HepG2 (cell line): Measurements from ENCODE around the gene ZNF648.

Source experiments
- CHCHD3 ChIP-seq: sonication (generic); formaldehyde crosslinking; IDR thresholded peaks from 2 replicates; pipeline ENCODE4 v1.8.0; 2022; ENCODE audit warnings: mild to moderate bottlenecking, missing genetic modification reagents, moderate library complexity
- CHD4 ChIP-seq: fragments of 200-600 bp; sonication (generic); IDR thresholded peaks from 2 replicates; pipeline ENCODE4 v1.7.0; 2017; ENCODE audit warnings: mild to moderate bottlenecking, low read length, borderline replicate concordance
- ETS1 ChIP-seq: sonication (generic); formaldehyde crosslinking; IDR thresholded peaks from 2 replicates; pipeline ENCODE4 v1.4.0; 2020; ENCODE audit warnings: missing genetic modification reagents
- HNRNPL ChIP-seq: fragments of 200-400 bp; formaldehyde crosslinking; IDR thresholded peaks from 2 replicates; pipeline ENCODE4 v1.6.1; 2017; ENCODE audit warnings: mild to moderate bottlenecking, low read depth, low read length
- KLF16 ChIP-seq, 2 experiments: sonication (generic) in 1 of 2; formaldehyde crosslinking in 1 of 2; IDR thresholded peaks; 2 replicates each; pipeline versions ENCODE4 v1.6.1 to v1.8.0; 2016 to 2023; ENCODE audit warnings: missing genetic modification reagents in 2 of 2, missing compliant biosample characterization in 1 of 2
- MZF1 ChIP-seq: sonication (generic); formaldehyde crosslinking; IDR thresholded peaks from 2 replicates; pipeline ENCODE4 v1.8.1; 2023; ENCODE audit warnings: mild to moderate bottlenecking, missing genetic modification reagents, borderline replicate concordance
- POLR2A ChIP-seq, 2 experiments: IDR thresholded peaks; 2 replicates each; pipeline ENCODE4 v1.6.1; 2011; ENCODE audit warnings: low read depth in 2 of 2, low read length in 2 of 2, mild to moderate bottlenecking in 1 of 2, moderate library complexity in 1 of 2; ENCODE audit not compliant: insufficient read depth in 1 of 2
- TAF1 ChIP-seq: sonication (generic); formaldehyde crosslinking; IDR thresholded peaks from 2 replicates; pipeline ENCODE4 v1.4.0; 2020; ENCODE audit warnings: missing genetic modification reagents
- ZNF510 ChIP-seq: sonication (generic); formaldehyde crosslinking; IDR thresholded peaks from 2 replicates; pipeline ENCODE4 v1.4.0; 2020; ENCODE audit warnings: low read depth, mild to moderate bottlenecking, missing genetic modification reagents
- ZNF580 ChIP-seq: IDR thresholded peaks from 2 replicates; pipeline ENCODE4 v1.6.1; 2016; ENCODE audit warnings: low read depth, borderline replicate concordance
- ZNF691 ChIP-seq: sonication (generic); formaldehyde crosslinking; IDR thresholded peaks from 2 replicates; pipeline ENCODE4 v1.4.0; 2020; ENCODE audit warnings: missing genetic modification reagents, low read depth, mild to moderate bottlenecking, borderline replicate concordance
- ZSCAN20 ChIP-seq: sonication (generic); formaldehyde crosslinking; IDR thresholded peaks from 2 replicates; pipeline ENCODE4 v1.4.0; 2020; ENCODE audit warnings: missing genetic modification reagents, mild to moderate bottlenecking, borderline replicate concordance
- TF ChIP-seq, protein P1 (sequence below): sonication (generic); formaldehyde crosslinking; IDR thresholded peaks from 2 replicates; pipeline ENCODE4 v1.8.1; 2022; ENCODE audit warnings: low read depth, mild to moderate bottlenecking, missing genetic modification reagents
- TF ChIP-seq, protein P2 (sequence below): sonication (generic); formaldehyde crosslinking; IDR thresholded peaks from 2 replicates; pipeline ENCODE4 v1.4.0; 2020; ENCODE audit warnings: missing genetic modification reagents

DNA sequence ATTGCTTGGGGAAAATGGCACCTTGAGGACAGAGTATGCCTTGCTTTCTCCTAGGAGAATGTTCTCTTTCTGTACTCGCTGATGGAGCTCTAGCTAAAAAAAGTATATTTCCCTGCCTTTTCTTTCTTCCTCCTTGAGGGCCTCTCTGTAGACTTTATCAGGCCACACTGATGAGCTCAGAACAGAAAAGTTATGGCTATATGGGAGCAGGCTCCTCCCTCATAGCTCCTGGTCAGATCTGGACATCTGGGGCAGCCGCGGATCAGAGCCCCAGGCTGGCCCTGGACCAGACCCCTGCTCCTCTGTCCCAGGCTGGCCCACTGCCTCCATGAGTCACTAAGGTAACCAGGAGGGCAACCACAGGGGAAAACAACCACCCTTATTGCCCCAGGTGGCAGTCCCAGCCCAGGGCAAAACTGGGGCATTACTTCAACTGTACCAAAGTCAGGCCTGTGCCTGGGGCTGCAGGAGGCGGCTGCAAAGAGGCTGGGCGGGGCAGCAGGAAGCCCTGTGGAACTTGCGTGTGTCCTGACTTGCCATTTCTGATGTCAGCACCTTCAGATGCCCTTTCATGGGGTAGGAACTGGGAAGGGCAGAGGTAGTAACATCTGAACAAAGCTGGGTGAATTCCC, 26.3 kb upstream of the ZNF648 start:
- TF ChIP-seq CHD4 (no peak), ZSCAN20 (no peak), MZF1 (CRISPR knock-in tag) (no peak), CHCHD3 (CRISPR knock-in tag) (no peak), ZNF510 (CRISPR knock-in tag) (no peak), POLR2A (IDR thresholded peaks at IDR 0.05; ENCODE audit: insufficient read depth in 1 of 2, low read depth in 2 of 2, low read length in 2 of 2) (no peak), TAF1 (CRISPR knock-in tag) (no peak), ZNF580 (CRISPR knock-in tag) (no peak), HNRNPL (no peak), KLF16 (CRISPR knock-in tag; IDR thresholded peaks at IDR 0.05) (no peak), ETS1 (CRISPR knock-in tag) (no peak), ZNF691 (no peak)
- TF ChIP-seq, protein P1, sequence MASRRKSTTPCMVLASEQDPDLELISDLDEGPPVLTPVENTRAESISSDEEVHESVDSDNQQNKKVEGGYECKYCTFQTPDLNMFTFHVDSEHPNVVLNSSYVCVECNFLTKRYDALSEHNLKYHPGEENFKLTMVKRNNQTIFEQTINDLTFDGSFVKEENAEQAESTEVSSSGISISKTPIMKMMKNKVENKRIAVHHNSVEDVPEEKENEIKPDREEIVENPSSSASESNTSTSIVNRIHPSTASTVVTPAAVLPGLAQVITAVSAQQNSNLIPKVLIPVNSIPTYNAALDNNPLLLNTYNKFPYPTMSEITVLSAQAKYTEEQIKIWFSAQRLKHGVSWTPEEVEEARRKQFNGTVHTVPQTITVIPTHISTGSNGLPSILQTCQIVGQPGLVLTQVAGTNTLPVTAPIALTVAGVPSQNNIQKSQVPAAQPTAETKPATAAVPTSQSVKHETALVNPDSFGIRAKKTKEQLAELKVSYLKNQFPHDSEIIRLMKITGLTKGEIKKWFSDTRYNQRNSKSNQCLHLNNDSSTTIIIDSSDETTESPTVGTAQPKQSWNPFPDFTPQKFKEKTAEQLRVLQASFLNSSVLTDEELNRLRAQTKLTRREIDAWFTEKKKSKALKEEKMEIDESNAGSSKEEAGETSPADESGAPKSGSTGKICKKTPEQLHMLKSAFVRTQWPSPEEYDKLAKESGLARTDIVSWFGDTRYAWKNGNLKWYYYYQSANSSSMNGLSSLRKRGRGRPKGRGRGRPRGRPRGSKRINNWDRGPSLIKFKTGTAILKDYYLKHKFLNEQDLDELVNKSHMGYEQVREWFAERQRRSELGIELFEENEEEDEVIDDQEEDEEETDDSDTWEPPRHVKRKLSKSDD (CRISPR knock-in tag), result no peak
- TF ChIP-seq, protein P2, sequence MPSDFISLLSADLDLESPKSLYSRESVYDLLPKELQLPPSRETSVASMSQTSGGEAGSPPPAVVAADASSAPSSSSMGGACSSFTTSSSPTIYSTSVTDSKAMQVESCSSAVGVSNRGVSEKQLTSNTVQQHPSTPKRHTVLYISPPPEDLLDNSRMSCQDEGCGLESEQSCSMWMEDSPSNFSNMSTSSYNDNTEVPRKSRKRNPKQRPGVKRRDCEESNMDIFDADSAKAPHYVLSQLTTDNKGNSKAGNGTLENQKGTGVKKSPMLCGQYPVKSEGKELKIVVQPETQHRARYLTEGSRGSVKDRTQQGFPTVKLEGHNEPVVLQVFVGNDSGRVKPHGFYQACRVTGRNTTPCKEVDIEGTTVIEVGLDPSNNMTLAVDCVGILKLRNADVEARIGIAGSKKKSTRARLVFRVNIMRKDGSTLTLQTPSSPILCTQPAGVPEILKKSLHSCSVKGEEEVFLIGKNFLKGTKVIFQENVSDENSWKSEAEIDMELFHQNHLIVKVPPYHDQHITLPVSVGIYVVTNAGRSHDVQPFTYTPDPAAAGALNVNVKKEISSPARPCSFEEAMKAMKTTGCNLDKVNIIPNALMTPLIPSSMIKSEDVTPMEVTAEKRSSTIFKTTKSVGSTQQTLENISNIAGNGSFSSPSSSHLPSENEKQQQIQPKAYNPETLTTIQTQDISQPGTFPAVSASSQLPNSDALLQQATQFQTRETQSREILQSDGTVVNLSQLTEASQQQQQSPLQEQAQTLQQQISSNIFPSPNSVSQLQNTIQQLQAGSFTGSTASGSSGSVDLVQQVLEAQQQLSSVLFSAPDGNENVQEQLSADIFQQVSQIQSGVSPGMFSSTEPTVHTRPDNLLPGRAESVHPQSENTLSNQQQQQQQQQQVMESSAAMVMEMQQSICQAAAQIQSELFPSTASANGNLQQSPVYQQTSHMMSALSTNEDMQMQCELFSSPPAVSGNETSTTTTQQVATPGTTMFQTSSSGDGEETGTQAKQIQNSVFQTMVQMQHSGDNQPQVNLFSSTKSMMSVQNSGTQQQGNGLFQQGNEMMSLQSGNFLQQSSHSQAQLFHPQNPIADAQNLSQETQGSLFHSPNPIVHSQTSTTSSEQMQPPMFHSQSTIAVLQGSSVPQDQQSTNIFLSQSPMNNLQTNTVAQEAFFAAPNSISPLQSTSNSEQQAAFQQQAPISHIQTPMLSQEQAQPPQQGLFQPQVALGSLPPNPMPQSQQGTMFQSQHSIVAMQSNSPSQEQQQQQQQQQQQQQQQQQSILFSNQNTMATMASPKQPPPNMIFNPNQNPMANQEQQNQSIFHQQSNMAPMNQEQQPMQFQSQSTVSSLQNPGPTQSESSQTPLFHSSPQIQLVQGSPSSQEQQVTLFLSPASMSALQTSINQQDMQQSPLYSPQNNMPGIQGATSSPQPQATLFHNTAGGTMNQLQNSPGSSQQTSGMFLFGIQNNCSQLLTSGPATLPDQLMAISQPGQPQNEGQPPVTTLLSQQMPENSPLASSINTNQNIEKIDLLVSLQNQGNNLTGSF, result no peak
